Tibial artery (tissue), 4 donors: ENCODE measurements around the gene SGF29.
"Not testable (repeated sequence)": the region's sequence is repeated elsewhere in the genome, so short reads cannot be mapped to it uniquely, and the experiment has no call there.

ENCODE experiments used
- DNase-seq, 2 donors: peaks; one replicate each; pipeline ENCODE4 v3.0.0-alpha.2; 2019
- H3K27ac ChIP-seq, 2 donors: fragments of 200-600 bp; sonication (generic) in 1 of 2; 1 replicate in 1 of 2; 2 replicates in 1 of 2; pipeline ENCODE4 v1.5.1; 2018 to 2019; ENCODE audit warnings: mild to moderate bottlenecking in 1 of 2
- H3K27me3 ChIP-seq, 2 donors: fragments of 200-600 bp; sonication (generic) in 1 of 2; one replicate each; pipeline versions ENCODE4 v1.5.1 to v1.6.0; 2016 to 2019
- H3K36me3 ChIP-seq, 3 donors: fragments of 200-600 bp; sonication (generic) in 2 of 3; one replicate each; pipeline ENCODE4 v1.5.1; 2016 to 2019; ENCODE audit warnings: mild to moderate bottlenecking in 2 of 3
- H3K4me1 ChIP-seq, 4 donors: fragments of 200-600 bp; sonication (generic) in 2 of 4; 1 replicate in 3 of 4; 2 replicates in 1 of 4; pipeline ENCODE4 v1.5.1; 2016 to 2019
- H3K4me3 ChIP-seq, 2 donors: fragments of 200-600 bp; sonication (generic) in 1 of 2; 1 replicate in 1 of 2; 2 replicates in 1 of 2; pipeline ENCODE4 v1.5.1; 2018 to 2019; ENCODE audit warnings: mild to moderate bottlenecking in 2 of 2
- H3K9me3 ChIP-seq, 3 donors: fragments of 200-600 bp; sonication (generic) in 1 of 3; one replicate each; pipeline ENCODE4 v1.5.1; 2016 to 2019
- CTCF ChIP-seq, 2 experiments: fragments of 200-600 bp in 1 of 2; fragments of 450-650 bp in 1 of 2; IDR thresholded peaks; one replicate each; pipeline ENCODE4 v1.5.1; 2017 to 2019; ENCODE audit warnings: antibody characterized with exemption in 2 of 2, mild to moderate bottlenecking in 1 of 2, moderate library complexity in 1 of 2
- intact Hi-C: fragments of 100-400 bp; cut with DNase I; formaldehyde crosslinking; loops from one replicate; pipeline ENCODE4 v1.15.0; 2023; ENCODE audit warnings: low total_unique reads

SGF29 gene

GRCh38 chr16:28590384-28591340 lies 36.9 kb downstream of the SGF29 start:
- intact Hi-C loops = no loop called here
- H3K27ac ChIP-seq = no peak overlapping the region
- peaks cover 0 to 2% of the 10 kb centered on the region in 2 donors for H3K27me3 ChIP-seq
- TF ChIP-seq CTCF (IDR thresholded peaks at IDR 0.05) = no peak
- no peaks in the 10 kb centered on the region for H3K9me3 ChIP-seq
- no peak for DNase-seq
- H3K4me1 ChIP-seq = no peaks in the 10 kb centered on the region
- H3K4me3 ChIP-seq = no peak overlapping the region
- peaks cover 51 to 75% (median 62%) of the 10 kb centered on the region in 3 donors for H3K36me3 ChIP-seq

- no peak overlapping the region for H3K27ac ChIP-seq
- H3K9me3 ChIP-seq = no peaks in the 10 kb centered on the region
- no peak for DNase-seq
- no peak for TF ChIP-seq CTCF (IDR thresholded peaks at IDR 0.05)
- H3K4me3 ChIP-seq = no peak overlapping the region
- peaks cover 0 to 5% of the 10 kb centered on the region in 2 donors for H3K27me3 ChIP-seq
- intact Hi-C loops = no loop called here
- H3K36me3 ChIP-seq = peaks cover 44 to 68% (median 56%) of the 10 kb centered on the region in 3 donors
- H3K4me1 ChIP-seq = no peaks in the 10 kb centered on the region
These were observed 37.6 kb downstream of the SGF29 start for GRCh38 chr16:28591355-28591754.

- peaks cover 0 to 14% of the 10 kb centered on the region in 2 donors for H3K27me3 ChIP-seq
- no peak overlapping the region for H3K4me3 ChIP-seq
- H3K27ac ChIP-seq = no peak overlapping the region
- DNase-seq = no peak
- intact Hi-C loops = no loop called here
- no peak for TF ChIP-seq CTCF (IDR thresholded peaks at IDR 0.05)
- H3K36me3 ChIP-seq = peaks cover 33 to 57% (median 45%) of the 10 kb centered on the region in 3 donors
- H3K4me1 ChIP-seq = no peaks in the 10 kb centered on the region
- H3K9me3 ChIP-seq = no peaks in the 10 kb centered on the region
These were observed 38.8 kb downstream of the SGF29 start for GRCh38 chr16:28592511-28592910.

- Histone ChIP-seq H3K4me1 (no peaks in the 10 kb centered on the region), H3K36me3 (peaks cover 27 to 51% (median 39%) of the 10 kb centered on the region in 3 donors), H3K27me3 (peaks cover 0 to 20% of the 10 kb centered on the region in 2 donors), H3K9me3 (no peaks in the 10 kb centered on the region), H3K27ac (no peak overlapping the region), H3K4me3 (no peak overlapping the region)
- intact Hi-C loops = no loop called here
- TF ChIP-seq CTCF (IDR thresholded peaks at IDR 0.05) = no peak
- no peak for DNase-seq
These were observed 39.3 kb downstream of the SGF29 start for GRCh38 chr16:28592979-28593553.

- H3K4me3 ChIP-seq, H3K4me1 ChIP-seq, DNase-seq, H3K9me3 ChIP-seq, H3K27ac ChIP-seq, intact Hi-C loops: not testable (repeated sequence)
- Histone ChIP-seq H3K27me3 (peaks cover 0 to 21% of the 10 kb centered on the region in 2 donors), H3K36me3 (peaks cover 11 to 27% (median 16%) of the 10 kb centered on the region in 3 donors)
These were observed 41.7 kb downstream of the SGF29 start for GRCh38 chr16:28595451-28595850.

- Histone ChIP-seq H3K27me3 (peaks cover 0 to 21% of the 10 kb centered on the region in 2 donors), H3K4me1 (no peaks in the 10 kb centered on the region), H3K9me3 (no peaks in the 10 kb centered on the region), H3K4me3 (no peak overlapping the region), H3K36me3 (peaks cover 3 to 20% (median 9%) of the 10 kb centered on the region in 3 donors), H3K27ac (no peak overlapping the region)
- no peak for TF ChIP-seq CTCF (IDR thresholded peaks at IDR 0.05)
- DNase-seq = no peak
- intact Hi-C loops = no loop called here
These were observed 42.5 kb downstream of the SGF29 start for GRCh38 chr16:28596115-28596630.
